ENCODE results near the gene NCOA3.

Gene NCOA3

DNA sequence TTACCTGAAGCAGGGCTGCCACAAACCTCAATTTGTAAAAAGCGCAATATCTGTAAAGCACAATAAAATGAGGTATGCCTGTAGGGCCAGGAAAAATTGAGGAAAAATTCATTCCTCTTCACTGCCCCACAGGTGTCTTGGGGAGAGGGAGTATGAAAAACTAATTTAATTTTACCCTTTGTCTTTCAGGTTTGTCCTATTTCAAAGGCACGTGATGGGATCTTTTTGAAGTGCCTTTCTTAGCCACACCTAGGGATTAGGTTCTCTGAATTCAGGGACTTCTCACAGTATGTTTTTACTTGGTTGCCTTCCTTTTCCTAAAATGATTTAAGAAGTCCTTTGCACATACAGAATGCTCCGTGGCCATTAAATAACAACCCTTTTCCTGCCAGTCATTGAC is 71.9 kb downstream of the NCOA3 start:
- TF ChIP-seq NFIC (IDR thresholded peaks at IDR 0.05) (no peak), ZBTB7A (IDR thresholded peaks at IDR 0.05; ENCODE audit: low read depth) (no peak), TEAD4 (IDR thresholded peaks at IDR 0.05) (no peak), EGR1 (IDR thresholded peaks at IDR 0.05) (no peak), CREB1 (IDR thresholded peaks at IDR 0.05; ENCODE audit: low read depth) (no peak), EP300 (IDR thresholded peaks at IDR 0.05; ENCODE audit: borderline replicate concordance) (no peak), CEBPB (IDR thresholded peaks at IDR 0.05) (no peak), YY1 (IDR thresholded peaks at IDR 0.05; ENCODE audit: low read depth) (no peak), FOXM1 (IDR thresholded peaks at IDR 0.05; ENCODE audit: borderline replicate concordance, low read depth) (no peak), RAD21 (IDR thresholded peaks at IDR 0.05; ENCODE audit: low read depth) (no peak), TAF1 (IDR thresholded peaks at IDR 0.05; ENCODE audit: low read depth) (no peak), TCF12 (IDR thresholded peaks at IDR 0.05; ENCODE audit: low read depth) (no peak)
- TF ChIP-seq, protein P1, sequence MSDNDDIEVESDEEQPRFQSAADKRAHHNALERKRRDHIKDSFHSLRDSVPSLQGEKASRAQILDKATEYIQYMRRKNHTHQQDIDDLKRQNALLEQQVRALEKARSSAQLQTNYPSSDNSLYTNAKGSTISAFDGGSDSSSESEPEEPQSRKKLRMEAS (IDR thresholded peaks at IDR 0.05), result no peak
- TF ChIP-seq, protein P2, sequence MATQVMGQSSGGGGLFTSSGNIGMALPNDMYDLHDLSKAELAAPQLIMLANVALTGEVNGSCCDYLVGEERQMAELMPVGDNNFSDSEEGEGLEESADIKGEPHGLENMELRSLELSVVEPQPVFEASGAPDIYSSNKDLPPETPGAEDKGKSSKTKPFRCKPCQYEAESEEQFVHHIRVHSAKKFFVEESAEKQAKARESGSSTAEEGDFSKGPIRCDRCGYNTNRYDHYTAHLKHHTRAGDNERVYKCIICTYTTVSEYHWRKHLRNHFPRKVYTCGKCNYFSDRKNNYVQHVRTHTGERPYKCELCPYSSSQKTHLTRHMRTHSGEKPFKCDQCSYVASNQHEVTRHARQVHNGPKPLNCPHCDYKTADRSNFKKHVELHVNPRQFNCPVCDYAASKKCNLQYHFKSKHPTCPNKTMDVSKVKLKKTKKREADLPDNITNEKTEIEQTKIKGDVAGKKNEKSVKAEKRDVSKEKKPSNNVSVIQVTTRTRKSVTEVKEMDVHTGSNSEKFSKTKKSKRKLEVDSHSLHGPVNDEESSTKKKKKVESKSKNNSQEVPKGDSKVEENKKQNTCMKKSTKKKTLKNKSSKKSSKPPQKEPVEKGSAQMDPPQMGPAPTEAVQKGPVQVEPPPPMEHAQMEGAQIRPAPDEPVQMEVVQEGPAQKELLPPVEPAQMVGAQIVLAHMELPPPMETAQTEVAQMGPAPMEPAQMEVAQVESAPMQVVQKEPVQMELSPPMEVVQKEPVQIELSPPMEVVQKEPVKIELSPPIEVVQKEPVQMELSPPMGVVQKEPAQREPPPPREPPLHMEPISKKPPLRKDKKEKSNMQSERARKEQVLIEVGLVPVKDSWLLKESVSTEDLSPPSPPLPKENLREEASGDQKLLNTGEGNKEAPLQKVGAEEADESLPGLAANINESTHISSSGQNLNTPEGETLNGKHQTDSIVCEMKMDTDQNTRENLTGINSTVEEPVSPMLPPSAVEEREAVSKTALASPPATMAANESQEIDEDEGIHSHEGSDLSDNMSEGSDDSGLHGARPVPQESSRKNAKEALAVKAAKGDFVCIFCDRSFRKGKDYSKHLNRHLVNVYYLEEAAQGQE (IDR thresholded peaks at IDR 0.05; ENCODE audit: low read depth), result no peak
- TF ChIP-seq, protein P3, sequence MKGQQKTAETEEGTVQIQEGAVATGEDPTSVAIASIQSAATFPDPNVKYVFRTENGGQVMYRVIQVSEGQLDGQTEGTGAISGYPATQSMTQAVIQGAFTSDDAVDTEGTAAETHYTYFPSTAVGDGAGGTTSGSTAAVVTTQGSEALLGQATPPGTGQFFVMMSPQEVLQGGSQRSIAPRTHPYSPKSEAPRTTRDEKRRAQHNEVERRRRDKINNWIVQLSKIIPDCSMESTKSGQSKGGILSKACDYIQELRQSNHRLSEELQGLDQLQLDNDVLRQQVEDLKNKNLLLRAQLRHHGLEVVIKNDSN (IDR thresholded peaks at IDR 0.05), result no peak

DNA sequence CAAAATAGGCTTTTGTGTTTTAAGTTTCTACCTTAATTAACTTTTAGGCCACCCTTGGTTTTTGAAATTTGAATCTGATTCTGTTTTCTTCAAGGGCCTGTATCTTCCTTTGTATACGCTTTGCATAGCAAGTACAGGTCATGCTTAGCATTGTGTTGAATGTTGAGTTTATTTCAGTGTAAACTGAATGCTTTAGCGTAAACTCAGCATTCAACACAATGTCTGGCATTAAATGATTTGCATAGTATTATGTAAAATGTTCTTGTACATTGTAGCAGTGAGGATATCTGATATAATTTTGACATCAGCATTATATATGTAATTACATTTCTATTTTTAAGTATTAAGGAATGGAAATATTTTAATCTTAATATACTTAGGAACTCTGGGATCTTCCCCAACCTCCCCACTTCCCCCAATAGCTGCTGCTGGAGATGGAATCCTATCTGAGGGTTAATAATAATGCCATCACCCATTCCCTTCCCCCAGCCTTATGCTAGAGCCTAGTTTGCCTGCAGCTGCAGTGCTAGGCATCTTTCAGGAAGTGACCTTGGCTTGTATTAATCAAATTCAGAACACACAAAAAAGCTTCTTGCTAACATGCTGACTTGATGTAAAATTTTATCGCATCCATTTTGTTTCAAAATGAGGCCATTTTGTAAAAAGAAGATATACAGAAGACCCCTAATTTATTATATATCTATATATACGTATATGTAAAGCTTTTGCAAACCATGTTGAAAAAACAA is 73.1 kb downstream of the NCOA3 start:
- TF ChIP-seq CREB1 (IDR thresholded peaks at IDR 0.05; ENCODE audit: low read depth) (no peak), TAF1 (IDR thresholded peaks at IDR 0.05; ENCODE audit: low read depth) (no peak), EGR1 (IDR thresholded peaks at IDR 0.05) (no peak), EP300 (IDR thresholded peaks at IDR 0.05; ENCODE audit: borderline replicate concordance) (no peak), YY1 (IDR thresholded peaks at IDR 0.05; ENCODE audit: low read depth) (no peak), NFIC (IDR thresholded peaks at IDR 0.05) (no peak), RAD21 (IDR thresholded peaks at IDR 0.05; ENCODE audit: low read depth) (no peak), TEAD4 (IDR thresholded peaks at IDR 0.05) (no peak), CEBPB (IDR thresholded peaks at IDR 0.05) (no peak), FOXM1 (IDR thresholded peaks at IDR 0.05; ENCODE audit: borderline replicate concordance, low read depth) (no peak), ZBTB7A (IDR thresholded peaks at IDR 0.05; ENCODE audit: low read depth) (no peak)
- TF ChIP-seq, protein P3 (IDR thresholded peaks at IDR 0.05), result no peak
- TF ChIP-seq, protein P2 (IDR thresholded peaks at IDR 0.05; ENCODE audit: low read depth), result no peak
- TF ChIP-seq, protein P1 (IDR thresholded peaks at IDR 0.05), result no peak

DNA sequence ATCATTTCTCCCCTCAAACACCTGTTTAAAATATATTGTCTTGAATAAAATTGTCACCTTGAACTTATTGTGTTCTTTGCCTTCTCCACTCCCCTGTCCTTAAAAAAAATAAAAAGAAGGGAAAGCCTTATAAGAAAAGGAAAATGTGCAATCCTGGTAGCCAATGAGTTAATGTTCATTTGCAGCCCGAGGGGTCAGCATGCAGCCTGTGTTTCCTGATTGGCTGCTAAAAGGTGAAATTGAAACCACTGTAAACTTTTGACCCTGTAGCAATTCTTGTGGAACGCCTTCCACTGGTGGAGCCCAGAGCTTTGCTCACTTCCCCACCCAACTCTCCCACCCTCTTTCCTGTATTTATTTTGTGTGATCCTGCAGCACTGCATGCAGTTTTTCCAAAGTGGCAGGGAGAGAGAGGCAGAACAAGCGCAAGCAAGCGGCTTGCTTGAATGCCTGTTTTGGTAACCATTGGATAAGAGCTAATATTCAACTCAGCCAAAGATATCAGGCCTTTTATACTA is 74.9 kb downstream of the NCOA3 start:
- peak; percentile 26; the same call in 1 of the 2 replicates for TF ChIP-seq TCF12 (IDR thresholded peaks at IDR 0.05; ENCODE audit: low read depth)
- no peak for TF ChIP-seq TEAD4 (IDR thresholded peaks at IDR 0.05)
- TF ChIP-seq, protein P3 (IDR thresholded peaks at IDR 0.05), result no peak
- TF ChIP-seq, protein P1 (IDR thresholded peaks at IDR 0.05), result peak; percentile 72
- TF ChIP-seq CEBPB (IDR thresholded peaks at IDR 0.05), result peak; percentile 15; the same call in 1 of the 2 replicates
- TF ChIP-seq RAD21 (IDR thresholded peaks at IDR 0.05; ENCODE audit: low read depth), result peak; percentile 10; the same call in 1 of the 2 replicates

DNA sequence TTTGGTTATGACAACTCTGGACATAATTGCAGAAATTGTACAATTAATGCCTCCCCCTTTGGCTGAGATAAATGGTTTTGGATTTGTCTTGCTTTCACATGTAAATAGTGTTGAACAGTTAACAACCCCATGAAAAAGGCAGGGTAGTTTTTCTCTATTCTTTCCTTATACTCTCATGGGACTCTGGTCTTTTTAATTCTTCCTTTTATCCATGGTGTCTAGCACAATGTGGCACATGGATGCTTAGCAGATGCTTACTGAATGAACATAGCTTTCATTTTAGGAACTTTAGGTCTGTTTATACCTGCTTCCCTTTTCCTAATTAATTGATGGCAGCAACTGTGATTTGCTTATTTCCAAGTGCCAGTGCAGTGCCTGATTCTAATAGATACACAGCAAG is 75.6 kb downstream of the NCOA3 start:
- TF ChIP-seq, protein P1 (IDR thresholded peaks at IDR 0.05), result no peak
- no peak for TF ChIP-seq YY1 (IDR thresholded peaks at IDR 0.05; ENCODE audit: low read depth)
- no peak for TF ChIP-seq ZBTB7A (IDR thresholded peaks at IDR 0.05; ENCODE audit: low read depth)
- TF ChIP-seq NFIC (IDR thresholded peaks at IDR 0.05), result no peak
- TF ChIP-seq CEBPB (IDR thresholded peaks at IDR 0.05), result no peak
- TF ChIP-seq CREB1 (IDR thresholded peaks at IDR 0.05; ENCODE audit: low read depth), result no peak
- no peak for TF ChIP-seq RAD21 (IDR thresholded peaks at IDR 0.05; ENCODE audit: low read depth)
- no peak for TF ChIP-seq EP300 (IDR thresholded peaks at IDR 0.05; ENCODE audit: borderline replicate concordance)
- TF ChIP-seq, protein P2 (IDR thresholded peaks at IDR 0.05; ENCODE audit: low read depth), result no peak
- no peak for TF ChIP-seq TCF12 (IDR thresholded peaks at IDR 0.05; ENCODE audit: low read depth)
- no peak for TF ChIP-seq TEAD4 (IDR thresholded peaks at IDR 0.05)
- no peak for TF ChIP-seq EGR1 (IDR thresholded peaks at IDR 0.05)
- TF ChIP-seq FOXM1 (IDR thresholded peaks at IDR 0.05; ENCODE audit: borderline replicate concordance, low read depth), result no peak

Measured in Ishikawa (cell line).